ENCODE measurements around the gene KCNH4.

- TF ChIP-seq, protein P1, sequence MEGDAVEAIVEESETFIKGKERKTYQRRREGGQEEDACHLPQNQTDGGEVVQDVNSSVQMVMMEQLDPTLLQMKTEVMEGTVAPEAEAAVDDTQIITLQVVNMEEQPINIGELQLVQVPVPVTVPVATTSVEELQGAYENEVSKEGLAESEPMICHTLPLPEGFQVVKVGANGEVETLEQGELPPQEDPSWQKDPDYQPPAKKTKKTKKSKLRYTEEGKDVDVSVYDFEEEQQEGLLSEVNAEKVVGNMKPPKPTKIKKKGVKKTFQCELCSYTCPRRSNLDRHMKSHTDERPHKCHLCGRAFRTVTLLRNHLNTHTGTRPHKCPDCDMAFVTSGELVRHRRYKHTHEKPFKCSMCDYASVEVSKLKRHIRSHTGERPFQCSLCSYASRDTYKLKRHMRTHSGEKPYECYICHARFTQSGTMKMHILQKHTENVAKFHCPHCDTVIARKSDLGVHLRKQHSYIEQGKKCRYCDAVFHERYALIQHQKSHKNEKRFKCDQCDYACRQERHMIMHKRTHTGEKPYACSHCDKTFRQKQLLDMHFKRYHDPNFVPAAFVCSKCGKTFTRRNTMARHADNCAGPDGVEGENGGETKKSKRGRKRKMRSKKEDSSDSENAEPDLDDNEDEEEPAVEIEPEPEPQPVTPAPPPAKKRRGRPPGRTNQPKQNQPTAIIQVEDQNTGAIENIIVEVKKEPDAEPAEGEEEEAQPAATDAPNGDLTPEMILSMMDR (IDR thresholded peaks at IDR 0.05; ENCODE audit: poor library complexity): no peak
- TF ChIP-seq EZH2 (IDR thresholded peaks at IDR 0.05; ENCODE audit: borderline replicate concordance): no peak
- TF ChIP-seq EZH2phosphoT487 (IDR thresholded peaks at IDR 0.05; ENCODE audit: low read depth, severe bottlenecking, unreplicated experiment): no peak
Observed at GRCh38 chr17:42191275-42191608, 10.3 kb upstream of the KCNH4 start.
